ENCODE data around the gene SIX2. TPM values are rescaled to one million over a fixed set of nuclear protein-coding genes. Genes with fewer than 3 reads are reported as not detected.
A peak's percentile ranks its signal among the peaks of the same experiment; 100 is the strongest.

SIX2 gene
- total and polyA plus RNA-seq, 2 experiments from 2014 or later, result 0.87 to 1.3 TPM

GRCh38 chr2:44964752-44965236 lies 44.5 kb downstream of the SIX2 start:
- no peak overlapping the region for H3K4me3 Mint-ChIP-seq
- H3K27me3 Mint-ChIP-seq (ENCODE audit: insufficient read depth, low read depth, poor library complexity), result peaks cover 7% of the 10 kb centered on the region
- peak; percentile 84 for ATAC-seq
- peaks cover 6% of the 10 kb centered on the region; the same call in 2 of the 3 replicates for H3K4me1 Mint-ChIP-seq
- DNase-seq (ENCODE audit: low spot score), result peak; percentile 78
- no peak overlapping the region for H2AFZ ChIP-seq
- no peak overlapping the region for H3K27ac ChIP-seq (ENCODE audit: low read depth)
- H3F3A ChIP-seq (replicated peaks; ENCODE audit: low read depth), result no peaks in the 10 kb centered on the region
- no peak overlapping the region for H3K4me2 ChIP-seq
- H3K9me2 ChIP-seq (ENCODE audit: insufficient read depth), result no peaks in the 10 kb centered on the region
- no peaks in the 10 kb centered on the region for H3K36me3 Mint-ChIP-seq (ENCODE audit: low read depth)
- H3K79me2 ChIP-seq (replicated peaks; ENCODE audit: insufficient read depth), result no peaks in the 10 kb centered on the region
- H3K4me3 ChIP-seq, result no peak overlapping the region
- no peaks in the 10 kb centered on the region for H3K27me3 ChIP-seq (ENCODE audit: insufficient read depth)
- H4K20me1 ChIP-seq (replicated peaks; ENCODE audit: insufficient read depth), result no peaks in the 10 kb centered on the region
- H3K27ac Mint-ChIP-seq, result no peak overlapping the region
- peaks cover 9% of the 10 kb centered on the region; the same call in 1 of the 2 replicates for H3K4me1 ChIP-seq (ENCODE audit: insufficient read depth)
- H3K36me3 ChIP-seq (ENCODE audit: insufficient read depth), result no peaks in the 10 kb centered on the region
- TF ChIP-seq, protein P1, sequence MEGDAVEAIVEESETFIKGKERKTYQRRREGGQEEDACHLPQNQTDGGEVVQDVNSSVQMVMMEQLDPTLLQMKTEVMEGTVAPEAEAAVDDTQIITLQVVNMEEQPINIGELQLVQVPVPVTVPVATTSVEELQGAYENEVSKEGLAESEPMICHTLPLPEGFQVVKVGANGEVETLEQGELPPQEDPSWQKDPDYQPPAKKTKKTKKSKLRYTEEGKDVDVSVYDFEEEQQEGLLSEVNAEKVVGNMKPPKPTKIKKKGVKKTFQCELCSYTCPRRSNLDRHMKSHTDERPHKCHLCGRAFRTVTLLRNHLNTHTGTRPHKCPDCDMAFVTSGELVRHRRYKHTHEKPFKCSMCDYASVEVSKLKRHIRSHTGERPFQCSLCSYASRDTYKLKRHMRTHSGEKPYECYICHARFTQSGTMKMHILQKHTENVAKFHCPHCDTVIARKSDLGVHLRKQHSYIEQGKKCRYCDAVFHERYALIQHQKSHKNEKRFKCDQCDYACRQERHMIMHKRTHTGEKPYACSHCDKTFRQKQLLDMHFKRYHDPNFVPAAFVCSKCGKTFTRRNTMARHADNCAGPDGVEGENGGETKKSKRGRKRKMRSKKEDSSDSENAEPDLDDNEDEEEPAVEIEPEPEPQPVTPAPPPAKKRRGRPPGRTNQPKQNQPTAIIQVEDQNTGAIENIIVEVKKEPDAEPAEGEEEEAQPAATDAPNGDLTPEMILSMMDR (conservative IDR thresholded peaks at IDR 0.05; ENCODE audit: low read depth in 2 of 2), result peak; percentile 39 to 46; a peak in 3 of 4 replicates
- no peak for TF ChIP-seq EZH2phosphoT487 (IDR thresholded peaks at IDR 0.05; ENCODE audit: unreplicated experiment)
- TF ChIP-seq ZNF462 (CRISPR knock-in tag; IDR thresholded peaks at IDR 0.05), result no peak
- no peaks in the 10 kb centered on the region for H3K9me3 Mint-ChIP-seq
